IPS-NIHi11 (cell line): Measurements from ENCODE around the gene FUNDC2.
"Not testable (repeated sequence)": the region's sequence is repeated elsewhere in the genome, so short reads cannot be mapped to it uniquely, and the experiment has no call there.

Experiments used
- DNase-seq: peaks from one replicate; pipeline ENCODE4 v3.0.0; 2012; ENCODE audit warnings: mixed read lengths, low spot score

FUNDC2 gene, protein sequence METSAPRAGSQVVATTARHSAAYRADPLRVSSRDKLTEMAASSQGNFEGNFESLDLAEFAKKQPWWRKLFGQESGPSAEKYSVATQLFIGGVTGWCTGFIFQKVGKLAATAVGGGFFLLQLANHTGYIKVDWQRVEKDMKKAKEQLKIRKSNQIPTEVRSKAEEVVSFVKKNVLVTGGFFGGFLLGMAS

GRCh38 chrX:155026727-155027508 lies at the start of gene FUNDC2:
TSS of gene FUNDC2 (plus strand) at chrX:155026844. CDS start at chrX:155026939, 95 bp downstream.
- DNase-seq = peak; percentile 77

GRCh38 chrX:154979629-154980028 lies 47.0 kb upstream of the FUNDC2 start:
- no peak for DNase-seq

GRCh38 chrX:154980330-154981115 lies 46.1 kb upstream of the FUNDC2 start:
- DNase-seq = peak; percentile 55

DNA sequence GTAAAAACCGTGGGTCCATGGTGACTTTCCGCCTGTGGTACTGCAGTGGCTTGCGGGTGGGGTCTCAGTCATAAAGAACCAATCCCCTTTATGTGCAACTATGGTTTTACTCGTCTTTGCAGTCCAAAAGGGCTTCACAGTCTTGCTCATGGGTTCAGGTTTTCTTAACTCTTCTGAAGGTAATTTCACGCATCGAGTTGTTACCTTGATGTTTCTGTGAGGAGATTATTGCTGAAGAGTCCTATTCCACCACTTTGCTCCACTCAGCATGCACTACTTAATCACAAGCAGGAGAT lies 45.6 kb upstream of the FUNDC2 start:
- no peak for DNase-seq

- DNase-seq = no peak
Measured at GRCh38 chrX:154986826-154987575, 39.6 kb upstream of the FUNDC2 start.

DNA sequence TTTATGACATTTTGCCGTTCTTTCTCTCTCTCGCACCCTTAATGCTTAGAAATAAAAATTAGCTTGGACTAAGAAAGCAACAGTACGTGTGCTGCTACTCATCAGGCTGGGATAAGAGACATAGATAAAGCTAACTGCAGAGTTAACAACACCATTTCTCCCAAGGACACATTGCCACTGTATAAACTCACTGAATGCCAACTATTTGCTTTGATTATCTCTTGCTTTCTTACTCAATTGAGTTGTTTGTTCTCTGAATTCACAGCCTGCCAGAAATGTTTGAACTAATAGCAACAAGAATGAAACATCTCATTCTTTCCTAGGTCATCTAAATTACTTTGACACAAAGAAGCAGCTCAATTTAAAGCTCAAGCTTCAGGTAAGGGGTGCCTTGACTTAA lies 38.7 kb upstream of the FUNDC2 start:
- DNase-seq = no peak

DNA sequence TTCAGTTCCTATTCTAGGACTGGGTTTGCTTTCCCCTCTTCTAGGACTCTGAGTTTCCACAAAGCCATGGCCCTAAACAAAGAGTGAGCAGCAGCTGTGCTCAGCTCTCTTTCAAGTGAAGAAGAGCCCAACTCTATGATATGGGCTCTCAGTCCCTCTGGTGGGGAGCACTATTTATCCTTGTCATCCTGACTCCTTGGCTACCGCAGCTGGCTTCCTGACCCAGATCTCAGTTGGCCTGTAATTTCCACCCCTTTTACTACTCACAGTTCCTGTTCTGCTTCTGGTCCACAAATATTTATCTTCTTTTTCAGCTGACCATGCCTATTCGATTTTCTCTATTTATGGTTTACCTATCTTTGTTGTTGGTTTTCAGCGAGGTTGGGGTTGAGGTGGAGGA lies 37.9 kb upstream of the FUNDC2 start:
- no peak for DNase-seq

GRCh38 chrX:154990496-154990895 lies 36.1 kb upstream of the FUNDC2 start:
- no peak for DNase-seq

DNA sequence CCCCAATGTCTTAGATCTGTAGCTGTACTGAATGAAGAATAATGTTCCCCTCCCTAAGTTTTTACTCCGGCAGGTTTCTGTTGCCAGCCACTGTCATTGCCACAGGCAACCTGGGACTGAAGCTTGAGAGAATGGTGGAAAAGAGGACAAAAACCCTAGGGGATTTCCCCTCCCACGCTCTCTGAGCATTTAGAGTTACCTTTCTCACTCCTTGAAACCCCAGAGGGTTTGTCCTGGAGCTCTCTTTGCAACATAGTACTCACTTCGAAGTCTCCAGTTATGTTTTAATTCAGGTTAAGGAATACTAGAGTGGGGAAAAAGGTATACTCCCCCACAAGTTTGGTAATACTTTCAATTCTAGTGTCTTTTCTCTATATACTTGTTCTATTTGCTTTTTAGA lies 35.6 kb upstream of the FUNDC2 start:
- DNase-seq = no peak

- DNase-seq = no peak
Measured at GRCh38 chrX:154991476-154991875, 35.2 kb upstream of the FUNDC2 start.

GRCh38 chrX:154998204-154998880 lies 28.3 kb upstream of the FUNDC2 start:
- no peak for DNase-seq

DNA sequence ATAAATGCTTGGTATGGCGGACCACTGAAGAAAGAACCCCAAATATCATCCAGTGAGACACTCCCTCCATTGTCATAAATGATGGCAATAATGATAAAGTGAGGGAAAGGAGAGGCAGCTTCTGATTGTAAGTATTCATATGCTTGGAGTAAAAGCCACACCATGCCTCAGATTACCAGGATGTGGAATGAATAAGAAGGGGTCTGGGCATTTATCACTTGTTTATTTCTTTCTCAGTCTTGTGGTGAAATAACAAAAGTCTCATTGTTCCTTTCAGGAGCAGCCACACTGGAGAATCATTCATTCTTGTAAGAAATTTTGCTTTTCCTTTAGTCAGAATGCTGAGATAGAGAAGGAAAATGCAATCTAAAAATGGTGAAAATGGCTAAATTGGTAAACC lies 25.8 kb upstream of the FUNDC2 start:
- DNase-seq = no peak

DNA sequence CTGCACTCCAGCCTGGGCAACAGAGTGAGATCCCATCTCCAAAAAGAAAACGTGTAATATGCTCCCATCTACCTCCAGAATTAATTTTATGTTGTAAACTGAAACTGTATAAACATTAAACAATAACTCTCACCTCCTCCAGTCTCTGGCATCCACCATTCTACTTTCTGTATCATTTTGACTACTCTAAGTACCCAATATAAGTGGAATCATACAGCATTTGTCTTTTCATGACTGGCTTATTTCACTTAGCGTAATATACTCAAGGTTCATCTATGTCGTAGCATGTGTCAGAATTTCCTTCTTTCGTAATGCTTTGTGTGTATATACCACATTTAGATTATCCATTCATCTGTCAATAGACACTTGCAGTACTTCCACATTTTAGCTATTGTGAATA lies 24.8 kb upstream of the FUNDC2 start:
- no peak for DNase-seq

DNA sequence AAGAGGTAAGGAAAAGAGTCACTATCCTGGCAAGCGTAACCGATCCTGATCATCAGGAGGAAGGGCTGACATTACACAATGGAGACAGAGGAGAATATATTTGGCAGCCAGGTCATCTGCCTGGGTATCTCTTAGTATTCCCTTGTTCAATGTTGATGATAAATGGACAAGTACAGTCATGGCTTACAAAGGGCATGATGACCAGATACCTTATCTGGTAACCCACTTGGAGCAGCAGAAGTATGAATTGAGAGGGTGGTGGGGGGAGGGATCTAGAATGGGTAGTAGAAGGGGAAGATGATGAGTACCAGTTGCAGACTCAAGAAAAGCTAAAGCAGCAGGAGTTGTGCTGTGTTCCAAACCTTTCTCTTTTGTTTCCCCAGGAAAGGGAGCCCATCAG lies 21.5 kb upstream of the FUNDC2 start:
- DNase-seq = no peak

- DNase-seq = not testable (repeated sequence)
Measured at GRCh38 chrX:155006379-155006778, 20.3 kb upstream of the FUNDC2 start.

DNA sequence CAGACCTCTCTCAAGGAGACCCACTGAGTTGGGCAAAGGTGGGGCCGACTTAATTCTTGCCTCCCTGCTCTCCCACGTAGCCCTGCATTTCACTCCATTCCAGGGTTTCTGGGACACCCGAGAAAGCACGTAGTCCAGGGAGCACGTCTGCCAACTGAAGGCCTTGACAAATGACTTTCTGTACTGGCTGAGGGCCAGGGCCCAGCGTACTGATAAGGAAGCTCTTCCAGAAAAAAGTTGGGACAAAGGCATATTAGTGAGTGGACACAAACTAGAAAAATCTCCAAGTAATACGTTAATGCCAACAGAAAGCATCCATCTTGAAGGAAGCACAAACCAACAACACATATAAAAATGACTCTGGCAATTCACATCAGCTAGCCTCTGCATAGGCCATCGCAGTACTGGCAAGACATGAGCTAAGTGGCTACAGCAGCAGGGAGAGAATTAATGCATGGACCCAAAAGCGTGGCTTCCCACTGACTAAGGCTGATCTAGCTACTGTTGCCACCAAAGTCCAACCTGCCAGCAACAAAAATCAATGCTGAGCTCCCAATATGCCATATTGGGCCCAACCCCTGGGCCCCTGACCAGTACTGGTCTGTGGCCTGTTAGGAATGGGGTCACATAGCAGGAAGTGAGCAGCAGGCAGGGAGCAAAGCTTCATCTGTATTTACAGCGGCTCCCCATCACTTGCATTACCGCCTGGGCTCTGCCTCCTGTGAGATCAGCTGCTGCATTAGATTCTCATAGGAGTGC lies 19.6 kb upstream of the FUNDC2 start:
- DNase-seq = not testable (repeated sequence)

GRCh38 chrX:155008578-155008977 lies 18.1 kb upstream of the FUNDC2 start:
- not testable (repeated sequence) for DNase-seq

GRCh38 chrX:155009994-155010472 lies 16.6 kb upstream of the FUNDC2 start:
- no peak for DNase-seq

- no peak for DNase-seq
Measured at GRCh38 chrX:155020591-155020990, 6.1 kb upstream of the FUNDC2 start.

DNA sequence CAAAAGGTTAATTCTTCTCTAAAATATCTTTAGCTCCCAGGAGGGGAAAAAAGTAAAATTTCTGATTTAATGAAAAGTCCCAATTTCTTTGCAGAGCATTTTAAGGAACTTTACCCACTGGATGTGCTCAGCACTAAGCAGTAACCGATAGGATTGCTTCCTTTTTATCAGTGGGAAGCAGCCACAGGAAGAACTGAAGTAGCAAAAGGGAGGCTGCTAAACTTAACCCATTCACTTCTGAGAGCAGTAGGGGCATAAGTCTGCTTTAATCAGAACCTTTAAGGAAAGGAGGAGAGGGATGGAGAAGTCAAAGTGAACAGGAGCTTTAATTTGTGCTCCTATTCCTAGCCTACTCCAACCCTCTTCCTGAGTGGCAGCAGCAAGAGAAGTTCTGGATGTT lies 4.1 kb upstream of the FUNDC2 start, which contains the start of gene F8:
TSS of gene F8 (minus strand) at position 139 of the 400 bp plus-strand sequence. CDS start 171 bp downstream, outside the sequence.
- no peak for DNase-seq
